Smooth muscle cell of the brain vasculature (primary cell): ENCODE measurements around the gene NCKAP5.

Source experiments
- DNase-seq: peaks from one replicate; pipeline ENCODE4 v3.0.0-alpha.2; 2012; ENCODE audit warnings: low read depth, low spot score

The NCKAP5 gene

GRCh38 chr2:132668987-132669907 lies 899.0 kb downstream of the NCKAP5 start:
- no peak for DNase-seq

DNA sequence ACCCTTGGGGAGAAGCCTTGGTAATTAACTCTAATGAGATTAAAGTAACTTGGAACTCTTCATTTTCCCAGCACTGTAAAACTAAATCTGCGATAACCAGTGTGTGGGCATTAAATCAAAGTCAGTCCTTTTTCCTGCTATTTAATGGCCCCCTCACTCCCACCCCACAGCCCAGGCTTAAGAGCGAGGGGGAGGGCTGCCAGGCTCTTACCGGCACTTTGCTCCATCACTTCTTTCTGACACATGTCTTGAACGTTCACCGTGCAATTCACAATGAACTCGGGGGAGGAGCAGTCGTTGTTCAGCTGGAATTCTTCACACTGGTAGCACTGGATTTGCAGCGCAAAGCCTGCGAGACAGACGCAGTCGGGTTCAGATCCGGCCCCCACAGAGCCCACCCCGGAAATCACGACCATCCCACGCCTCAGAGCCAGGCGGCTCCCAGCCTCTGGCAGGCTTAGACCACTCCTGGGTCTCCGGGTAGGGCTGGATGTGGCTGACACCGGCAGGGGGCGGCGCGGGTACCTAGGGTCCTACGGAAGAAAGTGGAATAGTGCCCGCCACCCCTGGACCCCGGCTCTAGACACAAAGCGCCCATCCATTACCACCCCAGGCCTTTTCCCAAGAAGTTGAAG lies 900.0 kb downstream of the NCKAP5 start:
- DNase-seq: no peak

GRCh38 chr2:132667706-132668105 lies 900.6 kb downstream of the NCKAP5 start:
- DNase-seq: no peak

GRCh38 chr2:132665401-132666140 lies 902.7 kb downstream of the NCKAP5 start:
- DNase-seq: no peak

GRCh38 chr2:132664096-132664495 lies 904.2 kb downstream of the NCKAP5 start:
- no peak for DNase-seq

DNA sequence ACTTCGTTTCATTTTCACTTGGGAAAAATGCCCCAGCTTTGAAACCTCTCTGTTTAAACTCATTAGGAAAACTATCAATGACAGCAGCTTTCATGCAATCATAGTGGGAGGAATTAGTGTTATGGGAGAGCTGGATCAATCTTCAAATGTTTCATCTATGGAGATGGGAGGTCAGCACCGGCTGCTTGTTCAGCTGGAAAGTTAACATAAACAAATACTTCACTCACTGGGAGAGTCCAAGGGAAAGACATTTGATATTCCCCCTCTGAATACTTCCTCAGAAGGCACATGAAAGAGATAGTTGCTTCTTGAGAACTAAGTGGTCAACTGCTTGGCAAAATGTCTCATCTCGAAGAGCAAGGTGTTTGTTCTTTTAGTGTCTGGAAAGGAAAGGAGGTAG lies 905.5 kb downstream of the NCKAP5 start:
- peak; percentile 66 for DNase-seq

- no peak for DNase-seq
These were observed 908.9 kb downstream of the NCKAP5 start for GRCh38 chr2:132659331-132659730.

GRCh38 chr2:132656266-132656975 lies 911.8 kb downstream of the NCKAP5 start:
- DNase-seq: no peak

DNA sequence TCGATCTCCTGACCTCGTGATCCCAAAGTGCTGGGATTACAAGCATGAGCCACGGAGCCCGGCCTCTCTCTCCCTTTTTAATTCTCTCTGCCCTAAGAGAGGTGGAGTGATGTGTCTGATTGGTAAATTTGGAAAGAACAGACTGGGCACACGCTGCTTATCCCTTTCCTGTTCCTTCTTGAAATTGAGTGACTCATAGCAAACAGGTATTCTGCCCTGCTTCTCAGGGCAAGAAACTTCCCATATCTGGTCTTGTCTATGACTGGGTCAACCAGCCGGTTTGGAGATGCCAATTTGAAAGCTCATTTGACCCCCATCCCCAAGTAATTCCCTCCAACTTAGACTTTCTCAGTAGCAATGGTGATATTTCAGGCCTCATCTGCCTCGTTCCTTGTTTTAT lies 913.3 kb downstream of the NCKAP5 start:
- DNase-seq: no peak

DNA sequence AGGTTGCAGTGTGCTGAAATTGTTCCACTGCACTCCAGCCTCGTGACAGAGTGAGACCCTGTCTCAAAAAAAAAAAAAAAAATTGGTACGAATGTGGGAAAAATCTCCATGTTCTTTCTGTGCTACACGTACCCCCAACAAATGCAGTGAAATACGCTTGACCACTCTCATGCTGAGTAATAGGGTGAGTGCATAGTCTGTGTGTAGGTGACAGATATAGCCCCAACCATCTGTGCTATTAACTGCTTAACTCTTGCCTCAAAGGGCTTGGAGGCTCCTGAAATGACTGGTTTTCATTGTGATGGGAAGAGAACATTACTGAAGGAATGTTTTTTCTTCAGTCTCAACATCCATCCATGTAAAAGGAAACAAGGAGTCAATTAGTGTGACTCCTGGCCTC lies 913.9 kb downstream of the NCKAP5 start:
- no peak for DNase-seq

- DNase-seq: no peak
These were observed 915.8 kb downstream of the NCKAP5 start for GRCh38 chr2:132652474-132652873.

GRCh38 chr2:132651115-132652045 lies 916.9 kb downstream of the NCKAP5 start:
- DNase-seq: peak; percentile 29

- no peak for DNase-seq
These were observed 921.6 kb downstream of the NCKAP5 start for GRCh38 chr2:132646540-132647108.

- no peak for DNase-seq
These were observed 922.3 kb downstream of the NCKAP5 start for GRCh38 chr2:132645722-132646539.

DNA sequence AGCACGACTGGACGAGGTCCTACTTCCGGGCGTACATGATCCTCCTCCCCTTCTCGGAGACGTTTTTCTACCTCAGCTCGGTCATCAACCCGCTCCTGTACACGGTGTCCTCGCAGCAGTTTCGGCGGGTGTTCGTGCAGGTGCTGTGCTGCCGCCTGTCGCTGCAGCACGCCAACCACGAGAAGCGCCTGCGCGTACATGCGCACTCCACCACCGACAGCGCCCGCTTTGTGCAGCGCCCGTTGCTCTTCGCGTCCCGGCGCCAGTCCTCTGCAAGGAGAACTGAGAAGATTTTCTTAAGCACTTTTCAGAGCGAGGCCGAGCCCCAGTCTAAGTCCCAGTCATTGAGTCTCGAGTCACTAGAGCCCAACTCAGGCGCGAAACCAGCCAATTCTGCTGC lies 923.1 kb downstream of the NCKAP5 start:
- DNase-seq: no peak

DNA sequence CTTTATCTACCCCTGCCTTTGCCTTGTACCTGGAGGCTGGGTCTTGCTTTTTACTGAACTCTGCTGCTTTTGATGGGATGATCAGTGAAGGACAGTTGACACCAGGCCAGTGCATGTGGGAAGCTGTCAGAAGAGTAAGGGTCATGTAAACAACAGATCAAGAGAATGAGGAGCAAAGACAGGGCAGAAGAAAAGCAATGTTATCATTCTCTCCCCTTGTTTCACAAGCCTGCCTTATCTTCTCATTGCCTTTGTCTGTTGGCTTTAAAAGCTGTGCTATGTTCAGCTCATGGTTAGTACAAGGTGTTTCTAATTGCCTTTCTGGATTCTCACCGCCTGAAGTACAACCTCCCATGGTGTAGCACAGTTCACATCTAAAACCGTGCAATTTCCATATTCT lies 925.8 kb downstream of the NCKAP5 start:
- DNase-seq: no peak

GRCh38 chr2:132641819-132642218 lies 926.4 kb downstream of the NCKAP5 start:
- no peak for DNase-seq

DNA sequence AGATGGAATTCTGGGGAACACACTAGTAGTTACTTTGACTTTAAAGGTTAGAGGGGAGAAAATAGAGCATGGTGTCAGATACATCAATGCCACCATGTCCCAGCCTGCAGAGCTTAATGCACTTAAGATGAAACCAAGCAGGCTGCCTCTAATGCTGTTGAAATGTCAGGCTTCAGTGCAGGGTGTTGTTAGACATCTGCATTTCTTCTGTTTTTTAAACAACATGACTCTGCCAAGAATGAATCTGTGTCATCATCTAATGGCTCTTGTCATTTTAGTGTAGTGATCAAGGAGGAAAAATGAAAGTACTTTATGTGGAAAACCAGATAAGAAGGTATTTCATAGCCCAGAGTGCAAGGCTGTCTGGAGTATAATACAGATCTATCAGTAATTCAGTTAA lies 928.1 kb downstream of the NCKAP5 start:
- DNase-seq: no peak

DNA sequence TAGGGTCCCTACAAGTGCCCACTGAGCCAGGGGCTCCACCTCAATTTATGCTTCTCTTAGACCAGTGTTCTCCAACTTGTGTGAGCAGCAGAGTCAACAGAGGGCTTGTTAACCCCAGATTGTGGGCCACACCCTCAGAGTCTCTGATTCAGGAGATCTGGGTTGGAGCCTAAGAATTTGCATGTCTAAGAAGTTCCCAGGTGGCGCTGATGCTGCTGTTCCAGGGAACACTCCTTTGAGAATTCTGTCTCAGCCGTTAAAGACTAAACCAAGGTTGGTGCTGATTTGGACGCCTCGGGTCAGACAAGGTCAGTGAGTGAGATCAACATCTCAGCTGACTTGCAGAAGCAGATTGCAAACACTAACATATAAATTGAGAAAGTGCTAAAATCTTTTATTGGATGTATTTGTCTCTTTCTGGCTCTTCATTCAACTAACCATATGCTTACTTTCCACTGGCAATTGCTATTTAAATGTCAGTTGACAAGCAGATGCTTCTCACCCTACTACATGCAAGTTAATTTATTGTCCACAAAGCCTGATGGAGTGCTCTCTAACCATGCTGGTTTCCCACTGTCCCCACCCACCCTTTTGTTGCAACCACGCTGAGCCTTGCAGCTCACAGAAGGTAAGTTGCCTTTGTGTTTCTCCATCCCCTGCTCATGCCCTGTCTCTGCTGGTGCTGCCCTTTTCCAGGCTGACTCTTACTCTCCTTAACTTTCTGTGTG lies 929.8 kb downstream of the NCKAP5 start:
- DNase-seq: no peak
